ENCODE results near the gene ATL2. TPM values are rescaled to one million over a fixed set of nuclear protein-coding genes. Genes with fewer than 3 reads are reported as not detected.
"Not testable (repeated sequence)": the region's sequence is repeated elsewhere in the genome, so short reads cannot be mapped to it uniquely, and the experiment has no call there.

ATL2 gene
- total RNA-seq, 1 donor from 2014 or later, result 54.5 TPM

DNA sequence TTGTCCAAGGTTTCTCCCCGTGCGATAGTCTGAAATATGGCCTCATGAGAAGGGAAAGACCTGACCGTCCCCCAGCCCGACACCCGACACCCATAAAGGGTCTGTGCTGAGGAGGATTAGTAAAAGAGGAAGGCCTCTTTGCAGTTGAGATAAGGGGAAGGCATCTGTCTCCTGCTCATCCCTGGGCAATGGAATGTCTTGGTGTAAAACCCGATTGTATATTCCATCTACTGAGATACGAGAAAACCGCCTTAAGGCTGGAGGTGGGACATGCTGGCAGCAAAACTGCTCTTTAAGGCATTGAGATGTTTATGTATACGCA is 99.0 kb downstream of the ATL2 start:
- intact Hi-C loops (cut with micrococcal nuclease), result loop anchor here (10.0 kb wide), 1 partner anchor 883 kb away; no protein-coding TSS in a partner anchor

DNA sequence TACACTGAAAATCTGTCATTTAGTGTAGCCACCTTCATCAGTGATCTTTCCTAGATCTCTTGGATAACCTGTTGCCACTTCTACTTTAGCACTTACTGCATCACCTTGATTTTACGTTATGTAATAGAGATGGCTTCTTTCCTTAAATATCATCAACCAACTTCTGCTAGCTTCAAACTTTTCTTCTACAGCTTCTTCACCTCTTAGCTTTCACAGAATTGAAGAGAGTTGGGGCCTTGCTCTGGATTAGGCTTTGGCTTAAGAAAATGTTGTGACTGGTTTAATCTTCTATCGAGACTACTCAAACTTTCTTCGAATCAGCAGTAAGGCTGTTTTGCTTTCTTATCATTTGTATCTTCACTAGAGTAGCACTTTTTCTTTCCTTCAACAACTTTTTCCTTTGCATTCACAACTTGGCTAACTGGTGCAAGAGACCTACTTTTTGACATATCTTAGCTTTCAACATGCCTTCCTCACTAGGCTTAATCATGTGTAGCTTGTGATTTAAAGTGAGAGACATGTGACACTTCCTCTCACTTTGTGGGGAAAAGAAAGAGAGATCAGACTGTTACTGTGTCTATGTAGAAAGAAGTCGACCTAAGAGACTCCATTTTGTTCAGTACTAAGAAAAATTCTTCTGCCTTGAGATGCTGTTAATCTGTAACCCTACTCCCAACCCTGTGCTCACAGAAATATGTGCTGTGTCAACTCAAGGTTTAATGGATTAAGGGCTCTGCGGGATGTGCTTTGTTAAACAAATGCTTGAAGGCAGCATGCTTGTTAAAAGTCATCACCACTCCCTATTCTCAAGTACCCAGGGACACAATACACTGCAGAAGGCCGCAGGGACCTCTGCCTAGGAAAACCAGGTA is 99.6 kb downstream of the ATL2 start:
- intact Hi-C loops (cut with micrococcal nuclease), result loop anchor here (10.0 kb wide), 1 partner anchor 883 kb away; no protein-coding TSS in a partner anchor

DNA sequence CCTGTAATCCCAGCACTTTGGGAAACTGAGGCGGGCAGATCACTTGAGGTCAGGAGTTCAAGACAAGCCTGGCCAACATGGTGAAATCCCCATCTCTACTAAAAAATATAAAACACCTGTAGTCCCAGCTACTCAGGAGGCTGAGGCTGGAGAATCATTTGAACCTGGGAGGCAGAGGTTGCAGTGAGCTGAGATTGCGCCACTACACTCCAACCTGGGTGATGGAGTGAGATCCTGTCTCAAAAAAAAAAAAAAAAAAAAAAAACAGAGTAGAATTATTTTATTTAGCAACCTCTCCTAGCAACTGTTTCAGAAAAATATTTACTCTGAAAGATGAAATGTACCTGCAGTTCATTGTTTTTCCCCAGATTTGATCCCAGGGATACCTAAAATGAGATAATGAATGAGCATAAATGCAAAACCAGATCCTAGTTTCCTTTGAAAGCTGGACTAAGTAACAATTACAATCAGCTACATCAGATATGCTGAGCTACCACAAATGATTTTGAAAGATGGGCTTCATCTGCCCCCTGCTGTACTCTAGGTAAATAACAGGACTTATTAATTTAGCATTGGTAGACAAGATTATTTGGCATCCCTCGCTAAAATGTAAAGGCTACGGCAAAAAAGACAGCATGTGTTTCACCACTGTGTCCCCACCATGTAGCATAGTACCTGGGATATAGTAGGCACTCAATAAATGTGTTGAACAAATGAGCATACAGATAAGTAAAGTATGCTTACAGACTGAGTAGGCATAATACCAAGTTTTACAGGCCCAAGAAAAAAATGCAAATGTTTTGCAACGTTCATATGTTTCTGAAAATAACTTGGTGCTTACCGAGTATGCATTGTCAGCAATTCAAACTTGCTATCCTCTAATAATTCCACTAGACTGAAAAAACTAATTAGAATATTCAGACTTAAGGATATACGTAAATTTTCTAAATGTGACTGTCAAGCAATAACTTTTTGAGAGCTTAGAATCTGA is 102.5 kb downstream of the ATL2 start:
- intact Hi-C loops (cut with micrococcal nuclease), result loop anchor here (1.0 to 10.0 kb wide), 4 partner anchors 159 to 880 kb away; partner anchors contain the start of gene CYP1B1

DNA sequence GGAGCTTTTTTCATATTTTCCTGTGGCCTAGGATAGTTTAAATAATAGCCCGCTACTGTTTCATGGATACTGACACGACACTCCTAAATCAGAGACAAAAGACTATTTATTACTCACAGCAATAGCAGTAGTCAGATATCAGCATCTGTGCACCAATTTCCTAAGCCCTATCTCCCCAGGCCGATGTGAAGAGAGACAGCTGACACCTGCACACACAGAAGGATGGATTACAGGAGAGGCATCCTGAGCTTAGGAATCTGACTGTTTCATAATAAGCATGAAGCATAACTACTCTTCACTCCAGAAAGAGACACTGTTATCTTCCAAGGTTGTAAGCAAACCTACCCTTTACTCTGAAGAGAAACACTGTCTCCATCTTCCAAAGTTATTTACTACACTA is 105.4 kb downstream of the ATL2 start:
- intact Hi-C loops (cut with micrococcal nuclease), result loop anchor here (10.0 kb wide), 1 partner anchor 877 kb away; no protein-coding TSS in a partner anchor

DNA sequence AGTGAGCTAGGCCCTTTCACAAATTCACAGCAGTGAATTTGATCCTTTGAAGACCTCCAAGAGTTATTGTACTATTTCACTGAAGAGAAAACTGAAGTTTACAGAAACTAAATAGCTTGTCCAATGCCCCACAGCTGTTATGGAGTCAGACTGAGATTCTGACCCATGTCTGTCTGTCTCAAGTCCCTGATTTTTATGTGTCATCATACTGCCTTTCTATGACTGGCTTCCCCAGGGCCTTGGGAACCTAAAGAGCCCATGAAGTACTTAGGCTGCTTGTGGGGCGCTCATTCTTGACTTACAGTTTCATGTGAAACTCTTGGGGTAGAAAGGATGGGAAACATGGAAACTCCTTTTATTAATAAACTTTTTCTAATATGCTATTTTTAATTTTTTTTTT is 107.7 kb downstream of the ATL2 start:
- intact Hi-C loops (cut with micrococcal nuclease), result no loop called here

DNA sequence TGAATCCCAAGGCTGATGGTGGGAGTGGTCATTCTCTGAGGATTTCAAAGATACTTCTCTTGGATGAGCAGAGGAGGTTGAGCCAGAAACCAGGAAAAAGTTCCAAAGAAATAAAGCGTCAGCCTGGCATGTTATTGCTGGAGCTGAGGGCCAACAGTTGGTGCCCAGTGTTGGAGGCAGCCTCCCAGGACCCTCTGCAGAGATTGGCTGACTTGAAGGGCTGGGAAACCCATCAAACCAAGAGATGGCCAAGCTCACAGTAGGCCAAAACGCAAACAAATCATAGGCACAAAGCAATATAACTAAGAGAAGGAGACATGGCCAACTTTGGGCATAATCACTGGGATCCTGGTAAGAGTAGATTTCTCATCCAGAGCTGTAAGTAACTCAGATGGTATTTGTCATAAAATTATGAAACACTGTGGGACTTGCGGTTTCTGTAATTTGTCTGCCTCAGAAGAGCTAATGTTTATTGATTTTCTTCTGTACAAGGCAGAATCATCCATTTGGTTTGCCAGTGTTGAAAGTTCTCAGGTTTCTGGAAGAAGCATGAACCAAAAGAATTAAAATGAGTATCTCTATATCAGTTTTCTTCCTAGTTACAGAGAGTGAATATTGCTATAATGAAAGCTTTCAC is 108.3 kb downstream of the ATL2 start:
- intact Hi-C loops (cut with micrococcal nuclease), result no loop called here

DNA sequence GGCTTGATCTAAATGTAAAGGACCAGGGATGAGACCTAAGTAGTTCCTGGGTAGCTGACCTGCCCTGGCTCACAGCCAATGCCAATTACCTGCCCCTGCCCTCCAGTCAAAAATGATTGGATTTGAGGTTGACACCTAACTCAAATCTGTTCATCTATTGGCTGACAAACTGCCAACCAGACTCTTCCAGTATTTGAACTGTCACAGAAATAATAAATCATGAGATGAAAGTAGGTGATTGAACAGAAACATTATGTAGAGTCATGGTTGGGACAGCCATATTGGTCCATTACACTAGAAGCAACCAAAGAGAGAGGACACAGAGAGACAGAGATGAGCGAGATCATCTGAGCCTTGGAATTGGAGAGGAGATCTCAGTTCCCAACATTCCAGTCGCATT is 109.1 kb downstream of the ATL2 start:
- intact Hi-C loops (cut with micrococcal nuclease), result no loop called here

DNA sequence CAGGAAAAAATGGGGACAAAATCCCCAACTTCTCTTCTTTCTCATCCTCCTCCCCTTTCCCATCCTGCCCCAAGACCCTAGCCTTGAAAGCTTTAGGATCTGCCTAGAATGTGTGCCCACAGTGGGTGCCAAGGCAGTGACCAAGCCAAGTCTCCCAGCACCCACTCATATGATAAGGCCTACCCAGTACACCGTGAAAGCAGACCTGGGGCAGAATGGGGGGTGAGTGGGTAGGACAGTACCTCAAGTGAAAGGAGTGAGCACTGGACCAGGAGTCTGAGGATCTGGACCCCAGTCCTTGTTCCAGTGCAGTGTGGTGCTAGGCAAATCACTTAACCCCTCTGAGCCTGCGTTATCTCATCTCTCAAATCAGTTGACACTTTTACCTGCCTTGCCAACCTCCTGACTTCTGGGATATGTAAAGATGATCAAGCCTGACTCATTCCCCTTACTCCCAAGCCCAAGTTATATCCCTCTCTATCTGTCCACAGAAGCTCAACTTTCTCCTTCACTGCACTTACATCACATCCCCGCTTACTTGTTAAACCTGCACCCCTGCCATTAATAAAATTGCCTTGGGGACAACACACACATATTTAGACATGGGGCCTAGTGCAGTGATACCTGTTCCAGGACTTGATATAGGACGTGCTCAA is 109.7 kb downstream of the ATL2 start:
- intact Hi-C loops (cut with micrococcal nuclease), result no loop called here

DNA sequence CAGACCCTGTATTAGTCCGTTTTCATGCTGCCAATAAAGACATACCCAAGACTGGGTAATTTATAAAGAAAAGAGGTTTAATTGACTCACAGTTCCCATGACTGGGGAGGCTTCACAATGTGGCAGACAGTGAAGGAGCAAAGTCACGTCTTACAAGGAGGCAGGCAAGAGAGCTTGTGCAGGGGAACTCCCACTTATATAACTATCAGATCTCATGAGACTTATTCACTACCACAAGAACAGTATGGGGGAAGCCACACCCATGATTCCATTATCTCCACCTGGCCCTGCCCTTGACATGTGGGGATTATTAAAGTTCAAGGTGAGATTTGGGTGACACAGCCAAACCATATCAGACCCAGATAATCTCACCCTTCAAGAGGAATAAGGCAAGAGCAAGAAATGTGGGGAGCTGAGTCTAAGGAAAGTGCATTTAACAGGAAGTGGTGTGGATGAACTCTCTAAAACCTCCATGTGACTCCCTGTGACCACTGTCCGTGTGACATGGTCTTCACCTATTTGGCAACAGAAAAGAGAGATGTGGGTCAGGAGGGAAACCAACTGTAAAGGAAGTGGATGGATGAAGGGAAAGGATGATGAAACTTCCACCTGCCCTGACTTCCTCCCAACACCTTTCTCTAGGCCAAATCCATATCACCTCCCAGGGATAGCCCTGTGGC is 110.6 kb downstream of the ATL2 start:
- intact Hi-C loops (cut with micrococcal nuclease), result no loop called here

DNA sequence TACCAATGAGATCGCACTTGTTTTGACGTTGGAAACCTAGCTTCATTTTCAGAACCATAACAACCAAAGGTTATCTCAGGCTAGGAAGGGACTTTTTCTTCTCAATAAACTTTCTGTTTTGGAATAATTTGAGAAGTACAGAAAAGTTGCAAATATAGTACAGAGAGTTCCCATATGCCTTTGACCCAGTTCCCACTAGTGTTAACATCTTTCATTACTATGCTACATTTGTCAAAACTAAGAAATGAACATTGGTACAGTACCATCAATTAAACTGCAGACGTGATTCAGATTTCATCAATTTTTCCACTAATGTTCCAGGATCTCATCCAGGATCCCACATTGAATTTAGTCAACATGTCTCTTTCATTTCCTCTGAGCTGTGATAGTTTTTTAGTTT is 111.6 kb downstream of the ATL2 start:
- intact Hi-C loops (cut with micrococcal nuclease), result no loop called here

DNA sequence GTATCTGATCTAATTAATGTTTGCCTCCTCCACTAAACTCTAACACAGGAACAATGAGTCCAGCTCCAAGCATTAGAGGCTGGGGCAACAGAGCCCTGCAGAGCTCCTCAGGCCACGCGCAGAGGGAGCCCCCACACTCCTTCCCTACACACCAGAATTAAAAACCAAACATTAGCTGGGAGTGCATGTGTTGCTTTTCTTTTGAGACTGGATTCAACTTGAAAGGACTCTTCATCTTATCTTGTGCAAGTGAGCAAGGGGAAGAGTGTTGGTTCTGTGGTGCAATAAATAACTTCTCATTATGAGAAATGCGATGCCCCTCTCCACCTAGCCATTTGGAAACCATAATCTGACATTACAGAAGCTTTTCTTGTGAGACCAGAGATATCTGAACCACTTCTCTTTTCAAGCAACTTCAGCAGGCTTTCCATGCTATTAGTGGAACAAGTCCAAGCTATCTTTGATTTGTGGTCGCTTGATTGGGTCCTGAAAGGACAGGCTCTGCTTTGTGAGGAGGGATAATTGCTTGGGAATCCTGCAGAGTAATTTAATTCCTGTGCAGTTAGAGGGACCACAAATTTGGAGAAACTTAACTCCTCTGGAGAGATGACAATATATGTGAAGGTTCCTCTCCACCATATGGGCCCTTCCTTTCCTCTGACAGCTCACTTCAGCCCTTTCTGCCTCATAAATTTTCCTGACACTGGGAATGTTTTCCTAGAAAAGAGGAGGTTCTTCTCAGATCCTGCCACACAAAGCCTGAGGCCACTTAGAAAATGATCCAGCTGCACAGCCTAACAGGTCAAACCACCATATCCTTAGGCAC is 112.5 kb downstream of the ATL2 start:
- intact Hi-C loops (cut with micrococcal nuclease), result no loop called here

DNA sequence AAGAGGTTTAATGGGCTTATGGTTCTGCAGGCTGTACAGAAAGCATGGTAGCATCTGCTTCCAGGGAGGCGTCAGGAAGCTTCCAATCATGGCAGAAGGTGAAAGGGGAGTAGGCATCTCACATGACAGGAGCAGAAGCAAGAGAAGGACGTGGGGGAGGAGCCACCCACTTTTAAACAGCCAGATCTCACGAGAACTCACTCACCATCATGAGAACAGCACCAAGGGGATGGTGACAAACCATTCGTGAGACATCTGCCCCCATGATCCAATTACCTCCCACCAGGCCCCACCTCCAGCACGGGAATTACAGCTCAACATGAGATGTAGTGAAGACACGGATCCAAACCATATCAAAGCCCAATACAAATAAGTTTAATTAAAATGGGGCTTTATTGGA is 113.8 kb downstream of the ATL2 start:
- intact Hi-C loops (cut with micrococcal nuclease), result no loop called here

DNA sequence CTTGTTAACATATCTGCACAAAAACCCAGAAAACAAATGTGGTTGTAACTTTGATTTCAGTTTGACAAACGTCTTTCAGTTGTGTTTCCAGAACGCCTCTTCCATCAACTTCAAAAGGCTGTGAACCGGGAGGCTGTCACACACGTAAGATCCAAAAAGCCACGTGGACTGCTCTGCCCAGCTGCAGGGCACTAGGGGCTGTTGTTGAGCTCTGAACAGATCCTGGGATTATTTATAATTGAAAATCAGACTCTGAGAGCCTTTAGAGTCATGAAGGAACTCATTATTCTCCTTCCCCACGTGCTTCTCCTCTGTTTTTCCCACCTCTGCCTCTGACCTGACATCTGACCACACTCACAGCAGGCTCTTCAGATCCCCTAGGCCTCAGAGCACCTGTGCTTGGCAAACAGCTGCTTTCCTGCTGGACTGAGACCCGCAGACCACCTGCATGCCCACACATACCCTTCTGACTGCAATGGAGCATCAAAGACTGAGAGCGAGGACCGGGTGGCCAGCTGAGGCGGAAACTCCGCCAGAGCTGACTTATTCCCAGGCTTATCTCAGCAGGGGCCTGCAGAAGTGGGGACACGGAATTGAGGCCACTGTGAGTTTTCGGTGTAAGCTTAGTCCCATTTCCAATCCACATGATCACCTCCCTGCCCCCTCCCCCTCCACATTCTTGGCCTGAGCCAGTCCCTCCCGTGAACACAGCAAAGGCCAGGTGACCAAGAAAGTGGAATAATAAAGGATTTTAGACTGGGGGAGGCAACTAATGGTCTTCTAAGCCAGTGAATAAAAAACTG is 114.8 kb downstream of the ATL2 start:
- intact Hi-C loops (cut with micrococcal nuclease), result no loop called here

DNA sequence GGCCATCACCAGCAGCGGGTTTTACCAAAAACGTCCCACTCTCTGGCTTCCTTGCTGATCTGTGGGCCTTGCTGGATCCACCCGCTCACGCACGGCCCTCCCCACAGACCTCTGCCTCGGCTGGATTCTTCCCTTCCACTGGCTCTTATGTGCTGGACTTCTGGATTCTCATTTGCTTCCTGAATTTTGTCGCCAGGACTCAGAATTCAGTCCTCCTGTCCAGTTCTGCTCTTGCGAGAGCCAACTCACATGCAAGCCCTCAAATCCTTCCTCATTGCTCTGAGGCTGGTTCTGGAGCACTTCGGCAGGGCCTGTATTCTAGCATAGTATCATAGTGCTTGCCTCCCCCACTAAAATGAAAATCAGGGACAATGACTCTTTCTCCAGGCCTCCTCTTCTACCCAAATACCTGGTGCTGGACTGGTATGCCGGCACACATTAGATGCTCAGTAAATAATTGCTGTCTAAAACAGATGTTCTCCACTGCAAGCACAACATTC is 115.5 kb downstream of the ATL2 start:
- intact Hi-C loops (cut with micrococcal nuclease), result no loop called here

DNA sequence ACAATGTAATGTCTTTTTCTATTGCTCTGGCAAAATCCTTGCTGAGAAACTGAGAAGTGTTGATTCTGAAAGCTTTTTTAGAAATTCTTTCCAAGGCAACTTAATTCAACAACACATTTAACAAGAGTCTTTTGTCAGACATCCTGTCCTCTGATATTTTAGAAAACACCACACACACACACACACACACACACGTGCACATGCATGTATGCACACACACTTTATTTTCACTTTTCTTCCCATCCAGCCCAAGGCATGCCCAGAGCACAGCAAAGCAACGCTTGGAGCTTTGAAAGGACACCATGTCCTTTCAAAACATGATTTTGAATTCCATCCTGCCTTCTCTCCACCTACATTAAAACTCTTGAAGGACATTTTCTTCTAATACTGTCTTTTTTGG is 116.1 kb downstream of the ATL2 start:
- intact Hi-C loops (cut with micrococcal nuclease), result no loop called here

DNA sequence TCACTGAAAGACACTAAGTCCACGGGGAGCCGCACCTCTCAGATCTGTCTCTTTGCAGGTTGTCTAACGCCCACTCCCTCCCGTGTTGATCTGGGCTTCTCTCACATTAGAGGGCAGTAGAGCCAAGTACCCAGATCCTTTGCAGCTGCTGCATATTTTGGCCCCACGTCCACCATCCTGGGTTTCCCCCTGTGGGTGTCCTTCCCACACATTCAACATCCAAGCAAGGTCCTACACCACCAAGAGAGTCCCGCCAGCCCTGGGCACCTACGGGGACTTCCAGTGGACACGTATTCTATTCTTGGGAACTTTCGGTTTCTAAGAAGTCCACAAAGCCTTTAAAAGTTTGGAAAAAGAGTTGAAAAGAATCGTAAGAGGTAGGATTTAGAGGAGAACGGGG is 116.6 kb downstream of the ATL2 start:
- intact Hi-C loops (cut with micrococcal nuclease), result no loop called here

DNA sequence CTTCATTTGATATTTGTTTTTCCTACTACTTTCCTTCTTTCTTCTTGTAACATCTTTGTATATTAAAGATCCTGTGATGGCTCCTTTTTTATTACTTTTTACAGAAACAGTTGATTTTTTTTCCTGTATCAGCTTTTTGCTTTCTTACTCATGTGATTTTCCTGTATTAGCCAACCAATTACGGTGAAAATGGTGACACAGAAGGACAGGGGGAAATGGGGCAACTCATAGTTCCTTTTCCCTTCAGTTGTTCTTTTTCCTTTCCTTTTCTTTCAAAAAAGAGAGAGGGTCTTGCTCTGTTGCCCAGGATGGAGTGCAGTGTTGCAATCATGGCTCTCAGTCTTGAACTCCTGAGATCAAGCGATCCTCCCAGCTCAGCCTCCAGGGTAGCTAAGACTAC is 117.8 kb downstream of the ATL2 start:
- intact Hi-C loops (cut with micrococcal nuclease), result no loop called here

DNA sequence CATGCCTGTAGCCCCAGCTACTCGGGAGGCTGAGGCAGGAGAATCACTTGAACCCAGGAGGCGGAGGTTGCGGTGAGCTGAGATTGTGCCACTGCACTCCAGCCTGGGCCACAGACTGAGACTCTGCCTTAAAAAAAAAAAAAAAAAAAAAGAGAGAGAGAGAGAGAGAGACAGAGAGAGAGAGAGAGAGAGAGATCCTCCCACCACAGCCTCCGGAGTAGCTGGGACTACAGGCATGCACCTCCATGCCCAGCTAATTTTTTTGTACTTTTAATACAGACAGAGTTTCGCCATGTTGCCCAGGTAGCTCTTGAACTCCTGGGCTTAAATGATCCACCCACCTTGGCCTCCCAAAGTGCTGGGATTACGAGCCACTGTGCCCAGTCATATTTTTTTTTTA is 119.4 kb downstream of the ATL2 start:
- intact Hi-C loops (cut with micrococcal nuclease), result not testable (repeated sequence)

DNA sequence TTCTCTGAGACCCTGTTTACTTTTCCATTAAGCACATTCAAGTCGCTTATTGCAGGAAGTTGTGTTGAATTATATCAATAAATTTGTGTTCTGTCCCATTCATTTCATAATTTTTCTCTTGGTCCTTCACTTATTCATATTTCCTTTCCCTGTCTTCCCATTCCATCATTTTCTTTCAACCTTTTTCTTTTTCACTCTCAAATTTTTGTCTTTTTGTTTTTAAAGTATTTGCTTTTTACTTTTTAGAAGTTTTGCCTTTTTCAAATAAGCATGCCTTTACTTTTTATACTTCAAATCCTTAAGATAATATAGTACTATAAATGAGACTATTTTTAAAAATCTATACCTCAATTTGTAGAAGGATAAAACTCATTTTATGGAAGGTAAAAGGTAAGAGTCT is 120.5 kb downstream of the ATL2 start:
- intact Hi-C loops (cut with micrococcal nuclease), result no loop called here

All from T-helper 2 cell treated with Interferon-gamma antibody and Interleukin-4, amounts not matched to agents 100 ng/mL and 5 ng/mL, for 36 hours (primary cell).